Measurements from ENCODE around the gene IGFBPL1.

DNA sequence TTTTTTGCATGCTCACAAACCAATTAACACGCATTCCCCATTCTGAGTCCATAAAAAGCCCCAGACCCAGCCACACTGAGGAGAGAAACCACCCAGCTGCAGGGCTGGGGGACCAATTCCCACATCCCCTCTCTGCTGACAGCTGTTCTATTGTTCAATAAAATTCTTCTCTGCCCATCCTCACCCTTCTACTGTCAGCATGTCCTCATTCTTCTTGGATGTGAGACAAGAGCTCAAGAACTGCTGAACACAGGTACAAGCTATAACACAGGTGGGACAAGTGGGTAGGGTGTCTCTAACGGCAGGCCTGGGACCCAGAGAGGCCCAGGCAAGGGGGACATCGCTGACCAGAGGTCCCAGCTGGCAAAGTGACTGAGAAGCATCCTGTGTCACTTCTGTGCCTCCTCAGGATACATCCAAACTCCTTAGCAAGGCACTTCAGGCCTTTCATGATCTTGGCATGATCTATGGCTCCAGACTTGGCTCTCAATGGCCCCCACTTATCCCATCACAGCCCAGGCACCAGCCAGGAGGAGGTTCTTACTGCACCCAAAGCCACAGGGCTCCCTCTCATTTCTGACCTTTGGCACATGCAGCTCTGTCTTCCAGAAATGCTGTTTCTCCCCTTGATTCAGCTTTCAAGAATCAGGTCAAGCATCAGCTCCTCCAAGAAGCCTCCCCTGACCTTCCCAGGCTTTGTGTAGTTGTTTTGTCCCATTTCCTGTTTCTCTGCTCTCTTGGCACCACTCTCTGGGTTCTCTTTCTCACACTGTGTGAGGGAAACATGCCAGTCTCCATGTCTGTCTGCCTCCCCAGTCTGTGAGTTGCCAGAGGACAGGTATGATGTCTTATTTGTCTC is 39.0 kb downstream of the IGFBPL1 start:
- TF ChIP-seq POLR2AphosphoS5 (IDR thresholded peaks at IDR 0.05; ENCODE audit: borderline replicate concordance, low read depth, low read length) (no peak), EZH2 (IDR thresholded peaks at IDR 0.05) (no peak)
